HCT116 (cell line): ENCODE data around the gene TLE6. TPM values are rescaled to one million over a fixed set of nuclear protein-coding genes. Genes with fewer than 3 reads are reported as not detected.

Source experiments
- ATAC-seq: fragments of 200-7000 bp; cut with Tn5 transposase; 2 replicates; pipeline ENCODE4 v1.9.1; 2020; ENCODE audit warnings: mild to moderate bottlenecking, moderate library complexity
- BruUV-seq: library from RNA; stranded (reverse); fragments of 400-500 nt; replicated peaks from 2 replicates; lab custom pipeline; 2021; lab: Mats Ljungman, UMichigan
- CTCF ChIA-PET: fragments of 300-600 bp; sonication (Branson Sonifier 250); formaldehyde crosslinking; loops from one replicate; lab custom pipeline; 2021; ENCODE audit warnings: antibody characterized with exemption; lab: Charles Lee
- POLR2A ChIA-PET: fragments of 300-600, 350-600 bp; sonication (Branson Sonifier 250); formaldehyde crosslinking; loops from one replicate; lab custom pipeline; 2021; ENCODE audit warnings: antibody characterized with exemption; lab: Charles Lee
- RAD21 ChIA-PET, 2 experiments: fragments of 300-600 bp; sonication (Branson Sonifier 250); formaldehyde crosslinking; loops; one replicate each; lab custom pipeline; 2023; ENCODE audit warnings: low total read pairs in 2 of 2; ENCODE audit not compliant: uncharacterized antibody in 2 of 2, unreplicated experiment in 2 of 2, low non-redundant PET in 1 of 2; lab: Charles Lee
- DNase-seq: peaks from one replicate; pipeline ENCODE4 v3.0.0-alpha.2; 2010; ENCODE audit warnings: low read depth, low spot score
- H2AFZ ChIP-seq: fragments of 200-600 bp; shearing (Covaris generic), sonication (generic); 2 replicates; pipeline ENCODE4 v1.6.1; 2017; ENCODE audit warnings: low read depth, mixed run types, mixed read lengths, antibody characterized with exemption, low read length; ENCODE audit not compliant: poor library complexity, severe bottlenecking
- H3K27ac ChIP-seq: 2 replicates; pipeline ENCODE4 v1.5.1; 2012; ENCODE audit warnings: low read depth, low read length
- H3K27me3 ChIP-seq: fragments of 200-600 bp; sonication (generic); 2 replicates; pipeline ENCODE4 v1.6.1; 2016; ENCODE audit warnings: mixed run types, low read length, mixed read lengths; ENCODE audit not compliant: insufficient read depth
- H3K36me3 ChIP-seq, 2 experiments: fragments of 200-500 bp in 1 of 2; fragments of 200-600 bp in 1 of 2; sonication (Bioruptor generic) in 1 of 2; sonication (generic) in 1 of 2; 2 replicates each; pipeline versions ENCODE4 v1.5.1 to v1.6.1; 2014 to 2016; ENCODE audit warnings: low read length in 2 of 2, inconsistent platforms in 1 of 2, mixed read lengths in 1 of 2, mixed run types in 1 of 2; ENCODE audit not compliant: insufficient read depth in 2 of 2, control insufficient read depth in 1 of 2
- H3K4me1 ChIP-seq, 2 experiments: fragments of 200-600 bp in 1 of 2; sonication (generic) in 1 of 2; 2 replicates each; pipeline versions ENCODE4 v1.5.1 to v1.6.1; 2012 to 2017; ENCODE audit warnings: low read length in 2 of 2, inconsistent platforms in 1 of 2, mild to moderate bottlenecking in 1 of 2, mixed read lengths in 1 of 2, mixed run types in 1 of 2, moderate library complexity in 1 of 2; ENCODE audit not compliant: insufficient read depth in 2 of 2, control insufficient read depth in 1 of 2
- H3K4me2 ChIP-seq: fragments of 200-600 bp; sonication (generic); 2 replicates; pipeline ENCODE4 v1.6.1; 2017; ENCODE audit warnings: mixed run types, low read length, mixed read lengths
- H3K4me3 ChIP-seq, 2 experiments: fragments of 200-600 bp in 1 of 2; sonication (generic) in 1 of 2; replicated peaks in 1 of 2; 2 replicates each; pipeline ENCODE4 v1.5.1; 2011 to 2016; ENCODE audit warnings: low read length in 2 of 2, control low read depth in 1 of 2, low read depth in 1 of 2, mild to moderate bottlenecking in 1 of 2, mixed read lengths in 1 of 2, mixed run types in 1 of 2
- H3K79me2 ChIP-seq: fragments of 200-600 bp; sonication (generic); 2 replicates; pipeline ENCODE4 v1.6.1; 2017; ENCODE audit warnings: mild to moderate bottlenecking, mixed run types, low read length, moderate library complexity, mixed read lengths; ENCODE audit not compliant: insufficient read depth
- H3K9ac ChIP-seq: fragments of 200-600 bp; sonication (generic); 2 replicates; pipeline ENCODE4 v1.6.1; 2016; ENCODE audit warnings: low read length, mixed read lengths
- H3K9me2 ChIP-seq: fragments of 200-600 bp; sonication (generic), shearing (Covaris generic); 2 replicates; pipeline ENCODE4 v1.6.1; 2017; ENCODE audit warnings: mixed run types, mild to moderate bottlenecking, moderate library complexity; ENCODE audit not compliant: insufficient read depth
- H3K9me3 ChIP-seq, 2 experiments: fragments of 200-500 bp in 1 of 2; fragments of 200-600 bp in 1 of 2; sonication (Bioruptor generic) in 1 of 2; sonication (generic) in 1 of 2; 2 replicates each; pipeline ENCODE4 v1.6.1; 2014 to 2017; ENCODE audit warnings: low read length in 2 of 2, mixed read lengths in 2 of 2, inconsistent platforms in 1 of 2, low read depth in 1 of 2, mild to moderate bottlenecking in 1 of 2, mixed run types in 1 of 2, moderate library complexity in 1 of 2; ENCODE audit not compliant: control insufficient read depth in 1 of 2, insufficient read depth in 1 of 2
- H4K20me1 ChIP-seq: fragments of 200-600 bp; sonication (generic), shearing (Covaris generic); 2 replicates; pipeline ENCODE4 v1.6.1; 2017; ENCODE audit warnings: mixed run types, mild to moderate bottlenecking, moderate library complexity; ENCODE audit not compliant: insufficient read depth
- CEBPB ChIP-seq: IDR thresholded peaks from 2 replicates; pipeline ENCODE4 v1.6.1; 2012; ENCODE audit warnings: low read depth
- EZH2phosphoT487 ChIP-seq: fragments of 200-600 bp; IDR thresholded peaks from 2 replicates; pipeline ENCODE4 v1.6.1; 2018; ENCODE audit warnings: antibody characterized with exemption, borderline replicate concordance
- FOSL1 ChIP-seq: IDR thresholded peaks from 2 replicates; pipeline ENCODE4 v1.6.1; 2012; ENCODE audit warnings: low read depth
- JUND ChIP-seq: IDR thresholded peaks from 2 replicates; pipeline ENCODE4 v1.6.1; 2012
- RAD21 ChIP-seq: IDR thresholded peaks from 2 replicates; pipeline ENCODE4 v1.6.1; 2012; ENCODE audit warnings: low read depth, mild to moderate bottlenecking
- SIN3A ChIP-seq: IDR thresholded peaks from 2 replicates; pipeline ENCODE4 v1.6.1; 2012; ENCODE audit warnings: low read depth
- SRF ChIP-seq: IDR thresholded peaks from 2 replicates; pipeline ENCODE4 v1.6.1; 2012; ENCODE audit warnings: low read depth
- TCF7L2 ChIP-seq: IDR thresholded peaks from 2 replicates; pipeline ENCODE4 v1.7.0; 2011; ENCODE audit warnings: borderline replicate concordance, inconsistent platforms; ENCODE audit not compliant: insufficient read depth, insufficient read length; ENCODE audit errors: extremely low read depth
- ZBTB33 ChIP-seq: IDR thresholded peaks from 2 replicates; pipeline ENCODE4 v1.6.1; 2011; ENCODE audit warnings: mild to moderate bottlenecking, low read length, moderate library complexity; ENCODE audit not compliant: insufficient replicate concordance; ENCODE audit errors: extremely low read depth
- intact Hi-C: fragments of 100-400 bp; cut with micrococcal nuclease; formaldehyde crosslinking; loops from 2 replicates; pipeline ENCODE4 v1.10.0; 2022
- total RNA-seq: library from RNA; stranded (reverse); gene quantifications from one replicate; pipeline ENCODE4 v1.2.1, GENCODE V29; 2021; ENCODE audit not compliant: unreplicated experiment
- TF ChIP-seq, protein P1 (sequence below), 3 experiments: fragments of 200-600 bp in 1 of 3; sonication (generic) in 1 of 3; IDR thresholded peaks in 2 of 3; conservative IDR thresholded peaks in 1 of 3; 2 replicates each; pipeline ENCODE4 v1.5.1; 2012 to 2017; ENCODE audit warnings: low read depth in 2 of 3, low read length in 2 of 3, antibody characterized with exemption in 1 of 3, borderline replicate concordance in 1 of 3, control low read depth in 1 of 3, mild to moderate bottlenecking in 1 of 3, mixed read lengths in 1 of 3, mixed run types in 1 of 3, moderate library complexity in 1 of 3; ENCODE audit not compliant: insufficient read depth in 1 of 3
- TF ChIP-seq, protein P2 (sequence below): IDR thresholded peaks from 2 replicates; pipeline ENCODE4 v1.6.1; 2012
- TF ChIP-seq, protein P3 (sequence below): IDR thresholded peaks from 2 replicates; pipeline ENCODE4 v1.6.1; 2012

Gene TLE6
- total RNA-seq, 1 experiment from 2014 or later = 10.9 TPM

- Histone ChIP-seq H3K36me3 (no peaks in the 10 kb centered on the region), H3K9me2 (no peaks in the 10 kb centered on the region), H3K4me1 (peaks cover under 1 to 18% of the 10 kb centered on the region in 2 experiments; a peak in 3 of 4 replicates), H3K9ac (no peak overlapping the region), H3K9me3 (no peaks in the 10 kb centered on the region), H3K4me2 (no peak overlapping the region), H3K79me2 (no peaks in the 10 kb centered on the region), H3K4me3 (no peak overlapping the region), H2AFZ (no peak overlapping the region), H3K27ac (no peak overlapping the region), H3K27me3 (no peaks in the 10 kb centered on the region), H4K20me1 (no peaks in the 10 kb centered on the region)
- DNase-seq (no peak), ATAC-seq (no peak)
- intact Hi-C loops = no loop called here
- no peak for TF ChIP-seq EZH2phosphoT487
- TF ChIP-seq, protein P1, sequence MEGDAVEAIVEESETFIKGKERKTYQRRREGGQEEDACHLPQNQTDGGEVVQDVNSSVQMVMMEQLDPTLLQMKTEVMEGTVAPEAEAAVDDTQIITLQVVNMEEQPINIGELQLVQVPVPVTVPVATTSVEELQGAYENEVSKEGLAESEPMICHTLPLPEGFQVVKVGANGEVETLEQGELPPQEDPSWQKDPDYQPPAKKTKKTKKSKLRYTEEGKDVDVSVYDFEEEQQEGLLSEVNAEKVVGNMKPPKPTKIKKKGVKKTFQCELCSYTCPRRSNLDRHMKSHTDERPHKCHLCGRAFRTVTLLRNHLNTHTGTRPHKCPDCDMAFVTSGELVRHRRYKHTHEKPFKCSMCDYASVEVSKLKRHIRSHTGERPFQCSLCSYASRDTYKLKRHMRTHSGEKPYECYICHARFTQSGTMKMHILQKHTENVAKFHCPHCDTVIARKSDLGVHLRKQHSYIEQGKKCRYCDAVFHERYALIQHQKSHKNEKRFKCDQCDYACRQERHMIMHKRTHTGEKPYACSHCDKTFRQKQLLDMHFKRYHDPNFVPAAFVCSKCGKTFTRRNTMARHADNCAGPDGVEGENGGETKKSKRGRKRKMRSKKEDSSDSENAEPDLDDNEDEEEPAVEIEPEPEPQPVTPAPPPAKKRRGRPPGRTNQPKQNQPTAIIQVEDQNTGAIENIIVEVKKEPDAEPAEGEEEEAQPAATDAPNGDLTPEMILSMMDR (IDR thresholded peaks at IDR 0.05 in 2 of 3, conservative IDR thresholded peaks at IDR 0.05 in 1 of 3; ENCODE audit: borderline replicate concordance in 1 of 3, insufficient read depth in 1 of 3, low read depth in 2 of 3, low read length in 2 of 3) = no peak
- TF ChIP-seq, protein P2, sequence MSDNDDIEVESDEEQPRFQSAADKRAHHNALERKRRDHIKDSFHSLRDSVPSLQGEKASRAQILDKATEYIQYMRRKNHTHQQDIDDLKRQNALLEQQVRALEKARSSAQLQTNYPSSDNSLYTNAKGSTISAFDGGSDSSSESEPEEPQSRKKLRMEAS = no peak
- TF ChIP-seq CEBPB = no peak
- TF ChIP-seq SIN3A = no peak
- TF ChIP-seq JUND = no peak
- CTCF ChIA-PET = no interaction called here
- POLR2A ChIA-PET = interaction anchor here (1.7 kb wide), 1 partner anchor 22 kb away, joined by 3 read pairs; no protein-coding TSS in a partner anchor
- no TSS peak for BruUV-seq
- RAD21 ChIA-PET = no interaction called here
Observed at GRCh38 chr19:2983351-2984214, 6.2 kb downstream of the TLE6 start.

- no peaks in the 10 kb centered on the region for H3K79me2 ChIP-seq
- no peak overlapping the region for H3K4me3 ChIP-seq
- no peak overlapping the region for H2AFZ ChIP-seq
- RAD21 ChIA-PET = no interaction called here
- H3K4me1 ChIP-seq = peaks cover 0 to 17% of the 10 kb centered on the region in 2 experiments; a peak in 1 of 4 replicates
- no peaks in the 10 kb centered on the region for H3K9me3 ChIP-seq
- no peak overlapping the region for H3K4me2 ChIP-seq
- no peak overlapping the region for H3K9ac ChIP-seq
- H3K27ac ChIP-seq = no peak overlapping the region
- no peak for DNase-seq
- CTCF ChIA-PET = no interaction called here
- no peaks in the 10 kb centered on the region for H3K36me3 ChIP-seq
- intact Hi-C loops = no loop called here
- no peaks in the 10 kb centered on the region for H3K27me3 ChIP-seq
- POLR2A ChIA-PET = no interaction called here
- no peak for ATAC-seq
- H4K20me1 ChIP-seq = no peaks in the 10 kb centered on the region
- no peaks in the 10 kb centered on the region for H3K9me2 ChIP-seq
- BruUV-seq = no TSS peak
- TF ChIP-seq TCF7L2 (no peak), RAD21 (no peak), SRF (no peak), FOSL1 (no peak), ZBTB33 (no peak)
- TF ChIP-seq, protein P1 (IDR thresholded peaks at IDR 0.05 in 2 of 3, conservative IDR thresholded peaks at IDR 0.05 in 1 of 3; ENCODE audit: borderline replicate concordance in 1 of 3, insufficient read depth in 1 of 3, low read depth in 2 of 3, low read length in 2 of 3) = no peak
- TF ChIP-seq, protein P3, sequence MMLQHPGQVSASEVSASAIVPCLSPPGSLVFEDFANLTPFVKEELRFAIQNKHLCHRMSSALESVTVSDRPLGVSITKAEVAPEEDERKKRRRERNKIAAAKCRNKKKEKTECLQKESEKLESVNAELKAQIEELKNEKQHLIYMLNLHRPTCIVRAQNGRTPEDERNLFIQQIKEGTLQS = no peak
Observed at GRCh38 chr19:2984215-2984528, 6.8 kb downstream of the TLE6 start.
